ENCODE results near the gene BAG1. TPM values are rescaled to one million over a fixed set of nuclear protein-coding genes. Genes with fewer than 3 reads are reported as not detected.
A peak's percentile ranks its signal among the peaks of the same experiment; 100 is the strongest.

BAG1 gene
- total RNA-seq, 1 donor from 2014 or later = 98.5 TPM

DNA sequence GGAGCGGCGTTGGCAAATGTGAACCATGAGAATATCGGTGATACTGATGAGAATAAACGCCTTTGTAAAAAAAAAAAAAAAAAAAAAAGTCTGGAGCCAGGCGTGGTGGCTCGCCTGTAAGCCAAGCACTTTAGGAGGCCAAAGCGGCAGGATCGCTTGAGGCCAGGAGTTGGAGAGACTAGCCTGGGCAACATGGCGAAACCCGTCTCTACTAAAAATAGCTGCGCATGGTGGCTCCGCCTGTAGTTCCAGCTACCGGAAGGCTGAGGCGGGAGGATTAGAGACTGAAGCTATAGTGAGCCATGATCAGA is 25.4 kb upstream of the BAG1 start:
- intact Hi-C loops (cut with DNase I) = no loop called here
- no peak for TF ChIP-seq CTCF (IDR thresholded peaks at IDR 0.05)
- peak overlapping the region; percentile 100 for H3K27ac ChIP-seq
- no peaks in the 10 kb centered on the region for H3K27me3 ChIP-seq (ENCODE audit: low read depth)
- H3K4me1 ChIP-seq = peaks cover 58% of the 10 kb centered on the region
- ATAC-seq (peak in 1 of 2 donors; percentile 54), DNase-seq (no peak)
- H3K9me3 ChIP-seq = no peaks in the 10 kb centered on the region
- H3K4me3 ChIP-seq = peak overlapping the region; percentile 89
- H3K36me3 ChIP-seq = peaks cover 21% of the 10 kb centered on the region

DNA sequence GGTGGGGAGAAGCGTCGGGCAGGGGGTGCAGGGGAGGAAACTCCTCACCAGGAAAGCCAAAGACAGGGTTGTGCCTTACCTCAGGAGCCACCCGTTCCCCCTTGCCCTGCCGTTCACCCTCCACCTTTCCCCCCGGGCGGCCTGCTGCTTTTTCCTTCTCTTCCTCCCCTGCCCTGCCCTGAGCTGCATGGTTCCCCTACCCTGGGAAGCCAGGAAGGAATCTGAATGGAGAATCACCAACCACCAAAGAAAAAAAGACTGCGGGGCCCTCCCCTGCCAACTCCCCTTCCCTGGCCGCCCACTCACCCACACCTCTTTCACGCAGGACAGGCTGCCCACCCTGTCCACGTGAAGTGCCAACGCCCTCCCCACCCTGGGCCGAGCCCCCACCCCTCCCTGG is 25.0 kb upstream of the BAG1 start:
- DNase-seq (peak; percentile 48), ATAC-seq (peak; percentile 14 to 18)
- peak overlapping the region; percentile 100 for H3K27ac ChIP-seq
- H3K27me3 ChIP-seq (ENCODE audit: low read depth) = no peaks in the 10 kb centered on the region
- H3K4me3 ChIP-seq = peak overlapping the region; percentile 89
- peaks cover 54% of the 10 kb centered on the region for H3K4me1 ChIP-seq
- H3K9me3 ChIP-seq = no peaks in the 10 kb centered on the region
- intact Hi-C loops (cut with DNase I) = no loop called here
- H3K36me3 ChIP-seq = peaks cover 17% of the 10 kb centered on the region
- TF ChIP-seq CTCF (IDR thresholded peaks at IDR 0.05) = no peak

GRCh38 chr9:33288828-33289483 is 24.4 kb upstream of the BAG1 start:
- Histone ChIP-seq H3K4me1 (peaks cover 52% of the 10 kb centered on the region), H3K27ac (peak overlapping the region; percentile 100), H3K36me3 (peaks cover 18% of the 10 kb centered on the region), H3K4me3 (peak overlapping the region; percentile 89), H3K9me3 (no peaks in the 10 kb centered on the region), H3K27me3 (ENCODE audit: low read depth) (no peaks in the 10 kb centered on the region)
- no peak for ATAC-seq
- intact Hi-C loops (cut with DNase I) = no loop called here
- DNase-seq = no peak
- TF ChIP-seq CTCF (IDR thresholded peaks at IDR 0.05) = no peak

DNA sequence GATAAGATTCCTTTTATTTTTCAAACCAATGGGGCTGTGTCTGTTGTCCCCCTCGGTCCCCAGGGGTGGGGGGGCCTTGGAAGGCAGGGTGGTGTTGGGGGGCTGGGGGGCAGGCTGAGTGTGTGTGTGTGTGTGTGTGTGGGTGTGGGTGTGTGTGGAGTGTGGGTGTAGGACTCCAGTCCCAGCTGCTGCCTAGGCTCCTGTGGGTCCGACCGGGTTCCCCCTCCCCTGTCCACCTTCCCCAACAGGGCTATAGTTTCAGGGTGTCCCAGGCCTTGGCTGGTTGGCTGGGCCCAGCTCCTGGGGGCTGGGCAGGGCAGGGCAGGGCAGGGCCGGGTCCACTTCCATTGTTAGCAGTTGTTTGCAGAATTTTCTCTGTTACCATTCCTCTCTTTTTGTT is 23.7 kb upstream of the BAG1 start:
- no peak for TF ChIP-seq CTCF (IDR thresholded peaks at IDR 0.05)
- Histone ChIP-seq H3K36me3 (peaks cover 25% of the 10 kb centered on the region), H3K9me3 (no peaks in the 10 kb centered on the region), H3K27ac (peak overlapping the region; percentile 100), H3K27me3 (ENCODE audit: low read depth) (no peaks in the 10 kb centered on the region), H3K4me1 (peaks cover 46% of the 10 kb centered on the region), H3K4me3 (no peak overlapping the region)
- no peak for DNase-seq
- intact Hi-C loops (cut with DNase I) = no loop called here
- no peak for ATAC-seq

GRCh38 chr9:33287087-33287490 is 22.6 kb upstream of the BAG1 start:
- peaks cover 32% of the 10 kb centered on the region for H3K36me3 ChIP-seq
- intact Hi-C loops (cut with DNase I) = no loop called here
- H3K4me3 ChIP-seq = no peak overlapping the region
- H3K4me1 ChIP-seq = peaks cover 34% of the 10 kb centered on the region
- ATAC-seq = no peak
- TF ChIP-seq CTCF (IDR thresholded peaks at IDR 0.05) = peak; percentile 72
- H3K9me3 ChIP-seq = no peaks in the 10 kb centered on the region
- no peaks in the 10 kb centered on the region for H3K27me3 ChIP-seq (ENCODE audit: low read depth)
- H3K27ac ChIP-seq = peak overlapping the region; percentile 2
- DNase-seq = no peak
